WERI-Rb-1 (cell line): ENCODE results near the gene PTPRM.
A peak's percentile ranks its signal among the peaks of the same experiment; 100 is the strongest.

Source experiments
- DNase-seq: peaks from one replicate; pipeline ENCODE4 v3.0.0-alpha.2; 2020
- H3K27ac ChIP-seq: fragments of 250-450 bp; sonication (Bioruptor Pico); 2 replicates; pipeline ENCODE4 v1.5.1; 2020; ENCODE audit warnings: mild to moderate bottlenecking, moderate library complexity
- H3K27me3 ChIP-seq: fragments of 250-450 bp; sonication (Bioruptor Pico); 2 replicates; pipeline ENCODE4 v1.5.1; 2021; ENCODE audit warnings: mild to moderate bottlenecking, low read depth, moderate library complexity; ENCODE audit not compliant: insufficient read depth, severe bottlenecking
- H3K36me3 ChIP-seq: fragments of 250-450 bp; sonication (Bioruptor Pico); 2 replicates; pipeline ENCODE4 v1.5.1; 2020; ENCODE audit warnings: mild to moderate bottlenecking, moderate library complexity
- H3K4me3 ChIP-seq: 2 replicates; pipeline ENCODE4 v1.5.1; 2011; ENCODE audit warnings: low read depth, mild to moderate bottlenecking, control low read depth, low read length
- H3K9me3 ChIP-seq: fragments of 250-450 bp; sonication (Bioruptor Pico); 2 replicates; pipeline ENCODE4 v1.5.1; 2021; ENCODE audit warnings: mild to moderate bottlenecking, moderate library complexity; ENCODE audit not compliant: severe bottlenecking
- TF ChIP-seq, protein P1 (sequence below): IDR thresholded peaks from 2 replicates; pipeline ENCODE4 v1.5.1; 2011; ENCODE audit warnings: low read depth, mild to moderate bottlenecking, control low read depth, inconsistent platforms, low read length

PTPRM gene

DNA sequence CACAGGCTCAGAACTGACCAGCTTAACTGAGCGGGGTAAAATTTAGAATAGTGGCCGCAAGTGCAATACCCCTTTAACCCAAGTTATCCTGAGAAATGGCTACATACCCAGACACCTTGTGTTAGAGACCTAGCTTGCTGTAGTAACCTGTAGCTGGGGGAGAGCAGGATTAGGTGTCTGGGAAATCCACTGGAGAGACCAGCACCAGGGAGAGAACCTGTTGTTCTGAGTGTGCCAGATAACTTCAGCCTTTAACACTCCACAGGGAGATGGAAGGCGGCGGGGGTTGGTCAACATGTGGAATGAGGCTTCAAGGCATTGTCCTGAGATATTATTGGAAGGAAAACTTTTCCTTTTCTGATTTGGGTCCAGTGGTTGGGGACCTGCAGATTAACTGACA, 356.0 kb downstream of the PTPRM start:
- Histone ChIP-seq H3K4me3 (no peak overlapping the region), H3K9me3 (no peaks in the 10 kb centered on the region), H3K27me3 (no peaks in the 10 kb centered on the region), H3K27ac (no peak overlapping the region), H3K36me3 (no peaks in the 10 kb centered on the region)
- TF ChIP-seq, protein P1, sequence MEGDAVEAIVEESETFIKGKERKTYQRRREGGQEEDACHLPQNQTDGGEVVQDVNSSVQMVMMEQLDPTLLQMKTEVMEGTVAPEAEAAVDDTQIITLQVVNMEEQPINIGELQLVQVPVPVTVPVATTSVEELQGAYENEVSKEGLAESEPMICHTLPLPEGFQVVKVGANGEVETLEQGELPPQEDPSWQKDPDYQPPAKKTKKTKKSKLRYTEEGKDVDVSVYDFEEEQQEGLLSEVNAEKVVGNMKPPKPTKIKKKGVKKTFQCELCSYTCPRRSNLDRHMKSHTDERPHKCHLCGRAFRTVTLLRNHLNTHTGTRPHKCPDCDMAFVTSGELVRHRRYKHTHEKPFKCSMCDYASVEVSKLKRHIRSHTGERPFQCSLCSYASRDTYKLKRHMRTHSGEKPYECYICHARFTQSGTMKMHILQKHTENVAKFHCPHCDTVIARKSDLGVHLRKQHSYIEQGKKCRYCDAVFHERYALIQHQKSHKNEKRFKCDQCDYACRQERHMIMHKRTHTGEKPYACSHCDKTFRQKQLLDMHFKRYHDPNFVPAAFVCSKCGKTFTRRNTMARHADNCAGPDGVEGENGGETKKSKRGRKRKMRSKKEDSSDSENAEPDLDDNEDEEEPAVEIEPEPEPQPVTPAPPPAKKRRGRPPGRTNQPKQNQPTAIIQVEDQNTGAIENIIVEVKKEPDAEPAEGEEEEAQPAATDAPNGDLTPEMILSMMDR, result no peak
- no peak for DNase-seq

DNA sequence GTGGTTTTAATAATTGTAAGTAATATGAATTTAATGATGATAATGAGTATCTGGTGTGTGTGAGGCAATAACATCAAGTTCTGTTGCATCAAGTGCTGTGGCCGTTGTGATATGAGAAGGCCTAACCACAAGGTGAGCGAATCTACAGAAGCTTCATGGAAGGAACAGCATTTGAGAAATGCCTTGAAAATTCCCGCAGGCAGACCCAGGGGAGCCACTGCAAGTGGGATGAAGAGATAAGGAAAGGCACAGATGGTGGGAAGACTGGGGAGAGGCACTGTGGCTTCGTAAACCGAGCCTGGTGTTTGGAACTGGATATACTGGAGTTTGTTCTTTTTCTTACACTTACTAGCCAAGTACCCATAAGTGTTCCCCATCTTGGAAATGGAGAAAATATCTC, 357.5 kb downstream of the PTPRM start:
- TF ChIP-seq, protein P1, result no peak
- Histone ChIP-seq H3K36me3 (no peaks in the 10 kb centered on the region), H3K27me3 (no peaks in the 10 kb centered on the region), H3K9me3 (no peaks in the 10 kb centered on the region), H3K4me3 (no peak overlapping the region), H3K27ac (no peak overlapping the region)
- DNase-seq, result no peak

DNA sequence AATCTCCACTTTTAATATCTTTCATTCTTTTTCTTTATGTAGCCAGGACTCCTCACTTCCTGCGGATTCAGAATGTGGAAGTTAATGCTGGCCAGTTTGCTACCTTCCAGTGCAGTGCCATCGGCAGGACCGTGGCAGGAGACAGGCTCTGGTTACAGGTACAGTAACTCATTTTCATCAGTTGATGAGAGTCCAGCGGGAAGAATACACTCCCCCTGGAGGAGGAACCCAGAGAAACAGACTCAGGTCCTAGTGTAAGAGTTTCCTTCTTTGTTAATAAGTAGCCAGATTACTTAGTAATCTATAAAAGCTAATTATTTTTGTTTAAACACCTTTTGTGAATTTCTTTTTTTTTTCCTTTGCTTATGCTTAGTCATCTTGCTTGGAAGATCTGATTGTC, 359.4 kb downstream of the PTPRM start:
- no peak overlapping the region for H3K27ac ChIP-seq
- no peaks in the 10 kb centered on the region for H3K9me3 ChIP-seq
- DNase-seq, result peak; percentile 23
- no peaks in the 10 kb centered on the region for H3K27me3 ChIP-seq
- H3K4me3 ChIP-seq, result no peak overlapping the region
- H3K36me3 ChIP-seq, result no peaks in the 10 kb centered on the region
- TF ChIP-seq, protein P1, result peak; percentile 43; the same call in 1 of the 2 replicates

DNA sequence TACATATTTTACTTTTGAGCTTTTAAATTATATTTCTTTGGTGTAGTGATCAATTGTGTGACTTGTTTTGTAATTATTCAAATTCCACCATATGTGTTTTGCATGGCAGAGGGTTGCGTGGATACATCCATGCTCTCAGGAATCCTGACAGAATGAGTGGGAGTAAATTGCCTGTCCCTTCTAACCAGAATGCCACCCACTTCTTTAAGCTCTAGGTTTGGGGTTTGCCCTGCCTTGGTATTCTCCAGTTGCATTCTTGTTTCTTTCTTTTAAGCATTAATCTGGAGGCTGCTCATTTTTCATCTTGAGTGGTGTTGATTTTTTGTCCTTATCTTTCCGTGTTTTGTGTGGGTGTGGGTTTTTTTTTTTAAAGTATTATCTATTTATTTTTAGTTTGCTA, 360.0 kb downstream of the PTPRM start:
- TF ChIP-seq, protein P1, result no peak
- no peak for DNase-seq

DNA sequence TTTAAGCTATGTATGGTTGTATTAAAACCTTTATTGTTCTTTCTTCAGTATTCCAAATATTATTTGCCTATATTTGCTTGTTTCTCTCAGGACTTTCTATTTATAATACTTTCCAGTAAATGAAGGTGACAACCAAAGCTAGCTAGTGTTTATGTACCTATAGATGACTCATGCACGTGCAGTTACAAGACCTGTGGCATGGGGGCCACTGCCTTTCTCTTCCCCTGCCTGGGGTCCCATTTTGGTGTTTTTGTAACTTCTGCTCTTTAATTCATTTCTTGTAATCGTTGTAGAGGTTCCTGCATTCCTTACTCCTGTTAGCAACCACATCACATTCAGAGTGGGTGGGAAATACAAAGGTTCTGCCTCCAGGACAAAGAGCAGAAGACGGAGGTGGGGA, 364.6 kb downstream of the PTPRM start:
- H3K27ac ChIP-seq, result no peak overlapping the region
- no peak for DNase-seq
- H3K36me3 ChIP-seq, result no peaks in the 10 kb centered on the region
- H3K4me3 ChIP-seq, result no peak overlapping the region
- H3K27me3 ChIP-seq, result no peaks in the 10 kb centered on the region
- H3K9me3 ChIP-seq, result no peaks in the 10 kb centered on the region
- TF ChIP-seq, protein P1, result no peak

More for the DNA sequence above, 360.0 kb downstream of the PTPRM start:
- H3K27me3 ChIP-seq, result no peaks in the 10 kb centered on the region
- no peaks in the 10 kb centered on the region for H3K9me3 ChIP-seq
- no peak overlapping the region for H3K4me3 ChIP-seq
- H3K27ac ChIP-seq, result no peak overlapping the region
- H3K36me3 ChIP-seq, result no peaks in the 10 kb centered on the region

DNA sequence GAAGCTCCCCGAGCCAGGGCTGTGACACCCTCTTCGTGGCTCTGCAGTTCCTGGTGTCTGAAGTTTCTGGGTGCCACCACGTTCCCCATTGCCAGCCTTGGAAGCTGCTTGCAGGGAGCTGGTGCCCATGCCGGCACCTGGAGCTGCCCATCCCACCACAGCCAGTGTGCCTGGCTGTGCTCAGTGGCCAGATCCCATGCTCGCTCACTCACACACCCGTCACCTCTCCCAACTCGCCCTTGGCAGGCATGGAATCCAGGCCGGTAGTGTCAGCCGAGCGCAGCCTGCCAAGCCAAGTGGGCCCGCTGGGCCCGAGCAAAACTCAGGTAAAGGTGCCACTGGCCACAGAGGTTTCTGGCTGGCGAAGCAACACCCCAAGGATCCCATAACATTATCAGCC, 370.2 kb downstream of the PTPRM start:
- TF ChIP-seq, protein P1, result no peak
- H3K27ac ChIP-seq, result no peak overlapping the region
- H3K9me3 ChIP-seq, result no peaks in the 10 kb centered on the region
- no peaks in the 10 kb centered on the region for H3K27me3 ChIP-seq
- no peak for DNase-seq
- no peak overlapping the region for H3K4me3 ChIP-seq
- H3K36me3 ChIP-seq, result no peaks in the 10 kb centered on the region
